H9 (cell line): Measurements from ENCODE around the gene ADAMTS17. TPM values are rescaled to one million over a fixed set of nuclear protein-coding genes. Genes with fewer than 3 reads are reported as not detected.

ENCODE experiments used
- DNase-seq: peaks from one replicate; pipeline ENCODE4 v3.0.0-alpha.2; 2017
- H2AFZ ChIP-seq: one replicate; pipeline ENCODE4 v1.6.1; 2013; ENCODE audit warnings: mild to moderate bottlenecking, low read length, control low read depth, moderate library complexity
- H2AK5ac ChIP-seq: 2 replicates; pipeline ENCODE4 v1.6.1; 2013; ENCODE audit warnings: low read length, control low read depth, mixed read lengths; ENCODE audit not compliant: insufficient read length
- H2BK120ac ChIP-seq: one replicate; pipeline ENCODE4 v1.6.1; 2013; ENCODE audit warnings: low read depth, mild to moderate bottlenecking, low read length, control low read depth, inconsistent platforms; ENCODE audit not compliant: poor library complexity, severe bottlenecking
- H2BK12ac ChIP-seq: 2 replicates; pipeline ENCODE4 v1.6.1; 2013; ENCODE audit warnings: low read length, control low read depth, mixed read lengths, low read depth; ENCODE audit not compliant: insufficient read length
- H2BK15ac ChIP-seq: 2 replicates; pipeline ENCODE4 v1.6.1; 2013; ENCODE audit warnings: low read depth, low read length, control low read depth
- H2BK20ac ChIP-seq: one replicate; pipeline ENCODE4 v1.6.1; 2013; ENCODE audit warnings: low read depth, mild to moderate bottlenecking, low read length, control low read depth, inconsistent platforms; ENCODE audit not compliant: poor library complexity, severe bottlenecking
- H2BK5ac ChIP-seq: 2 replicates; pipeline ENCODE4 v1.6.1; 2013; ENCODE audit warnings: low read length, control low read depth, mixed read lengths; ENCODE audit not compliant: insufficient read length
- H3K14ac ChIP-seq: 2 replicates; pipeline ENCODE4 v1.6.1; 2013; ENCODE audit warnings: low read length, control low read depth; ENCODE audit not compliant: insufficient read depth
- H3K18ac ChIP-seq: 2 replicates; pipeline ENCODE4 v1.6.1; 2013; ENCODE audit warnings: low read depth, mild to moderate bottlenecking, mixed read lengths, low read length, control low read depth; ENCODE audit not compliant: insufficient read length
- H3K23ac ChIP-seq: 2 replicates; pipeline ENCODE4 v1.6.1; 2013; ENCODE audit warnings: low read length, control low read depth, mixed read lengths, low read depth; ENCODE audit not compliant: insufficient read length
- H3K23me2 ChIP-seq: 2 replicates; pipeline ENCODE4 v1.6.1; 2013; ENCODE audit warnings: low read depth, mild to moderate bottlenecking, mixed read lengths, low read length, control low read depth; ENCODE audit not compliant: insufficient read length, poor library complexity, severe bottlenecking
- H3K27ac ChIP-seq: 2 replicates; pipeline ENCODE4 v1.5.1; 2013; ENCODE audit warnings: low read length, control low read depth, mixed read lengths, low read depth; ENCODE audit not compliant: insufficient read length
- H3K27me3 ChIP-seq: 2 replicates; pipeline ENCODE4 v1.6.1; 2013; ENCODE audit warnings: low read length, control low read depth, inconsistent platforms; ENCODE audit not compliant: insufficient read depth
- H3K4ac ChIP-seq: 2 replicates; pipeline ENCODE4 v1.6.1; 2013; ENCODE audit warnings: low read depth, mild to moderate bottlenecking, control low read depth, inconsistent platforms, low read length, moderate library complexity
- H3K4me1 ChIP-seq: 2 replicates; pipeline ENCODE4 v1.6.1; 2013; ENCODE audit warnings: low read length, control low read depth, inconsistent platforms; ENCODE audit not compliant: insufficient read depth
- H3K4me2 ChIP-seq: 2 replicates; pipeline ENCODE4 v1.6.1; 2013; ENCODE audit warnings: low read length, control low read depth, mixed read lengths; ENCODE audit not compliant: insufficient read length, insufficient read depth
- H3K56ac ChIP-seq: 2 replicates; pipeline ENCODE4 v1.6.1; 2013; ENCODE audit warnings: low read depth, mild to moderate bottlenecking, mixed read lengths, low read length, control low read depth; ENCODE audit not compliant: insufficient read length
- H3K79me1 ChIP-seq: 2 replicates; pipeline ENCODE4 v1.6.1; 2013; ENCODE audit warnings: low read depth, mild to moderate bottlenecking, moderate library complexity, low read length, control low read depth, inconsistent platforms; ENCODE audit not compliant: insufficient read depth, poor library complexity, severe bottlenecking
- H3K79me2 ChIP-seq: 2 replicates; pipeline ENCODE4 v1.6.1; 2013; ENCODE audit warnings: low read length, control low read depth, inconsistent platforms; ENCODE audit not compliant: insufficient read depth
- H3K9ac ChIP-seq: 2 replicates; pipeline ENCODE4 v1.6.1; 2013; ENCODE audit warnings: low read length, control low read depth, mixed read lengths; ENCODE audit not compliant: insufficient read length; ENCODE audit errors: extremely low read depth
- H3K9me3 ChIP-seq: one replicate; pipeline ENCODE4 v1.6.1; 2013; ENCODE audit warnings: low read depth, low read length, inconsistent platforms; ENCODE audit not compliant: control insufficient read depth
- H3T11ph ChIP-seq: one replicate; pipeline ENCODE4 v1.6.1; 2013; ENCODE audit warnings: mild to moderate bottlenecking, low read length, control low read depth, inconsistent platforms
- H4K20me1 ChIP-seq: one replicate; pipeline ENCODE4 v1.6.1; 2013; ENCODE audit not compliant: control insufficient read depth, insufficient read length, insufficient read depth
- H4K5ac ChIP-seq: 2 replicates; pipeline ENCODE4 v1.6.1; 2013; ENCODE audit warnings: low read depth, mild to moderate bottlenecking, mixed read lengths, low read length, control low read depth; ENCODE audit not compliant: insufficient read length
- H4K8ac ChIP-seq: replicated peaks from 2 replicates; pipeline ENCODE4 v1.6.1; 2013; ENCODE audit warnings: low read length, control low read depth, mixed read lengths, low read depth; ENCODE audit not compliant: insufficient read length
- H4K91ac ChIP-seq: 2 replicates; pipeline ENCODE4 v1.6.1; 2013; ENCODE audit warnings: low read depth, mild to moderate bottlenecking, moderate library complexity, mixed read lengths, low read length, control low read depth; ENCODE audit not compliant: insufficient read length
- H3K27ac Mint-ChIP-seq, 3 experiments: 2 replicates in 2 of 3; 3 replicates in 1 of 3; pipeline ENCODE4 v1.8.0; 2020 to 2021; ENCODE audit warnings: mixed read lengths in 3 of 3, mild to moderate bottlenecking in 1 of 3, moderate library complexity in 1 of 3
- H3K27me3 Mint-ChIP-seq: 2 replicates; pipeline ENCODE4 v1.8.0; 2021; ENCODE audit warnings: low read depth, mild to moderate bottlenecking, moderate library complexity, mixed read lengths
- H3K36me3 Mint-ChIP-seq, 3 experiments: 2 replicates in 2 of 3; 3 replicates in 1 of 3; pipeline ENCODE4 v1.8.0; 2020 to 2021; ENCODE audit warnings: low read depth in 3 of 3, mixed read lengths in 3 of 3; ENCODE audit not compliant: insufficient read depth in 1 of 3
- H3K4me1 Mint-ChIP-seq, 2 experiments: 2 replicates each; pipeline ENCODE4 v1.8.0; 2020; ENCODE audit warnings: mixed read lengths in 2 of 2
- H3K4me3 Mint-ChIP-seq, 2 experiments: 2 replicates in 1 of 2; 3 replicates in 1 of 2; pipeline ENCODE4 v1.8.0; 2020 to 2021; ENCODE audit warnings: mild to moderate bottlenecking in 2 of 2, mixed read lengths in 2 of 2, moderate library complexity in 1 of 2
- H3K9me3 Mint-ChIP-seq, 2 experiments: 2 replicates in 1 of 2; 3 replicates in 1 of 2; pipeline ENCODE4 v1.8.0; 2020; ENCODE audit warnings: mild to moderate bottlenecking in 2 of 2, mixed read lengths in 2 of 2, moderate library complexity in 1 of 2
- WGBS: extraction: QIAGEN DNeasy Blood & Tissue Kit; methylation state at CpG from one replicate; pipeline ENCODE4 v1.1.7; 2013; ENCODE audit warnings: missing lambda C conversion rate, low lambda C conversion rate, mixed read lengths; ENCODE audit not compliant: insufficient read length; ENCODE audit errors: extremely low coverage; 5-methylcytosine and 5-hydroxymethylcytosine counted together
- total RNA-seq: library from RNA; stranded (reverse); gene quantifications from 2 replicates; pipeline ENCODE4 v1.2.1, GENCODE V29; 2021
- TF ChIP-seq, protein P1 (sequence below): fragments of 200-600 bp; sonication (generic); conservative IDR thresholded peaks from 3 replicates; pipeline ENCODE4 v1.8.0; 2021; ENCODE audit warnings: antibody characterized with exemption, mild to moderate bottlenecking

ADAMTS17 gene
- total RNA-seq, 1 experiment from 2014 or later, result 2.9 TPM

DNA sequence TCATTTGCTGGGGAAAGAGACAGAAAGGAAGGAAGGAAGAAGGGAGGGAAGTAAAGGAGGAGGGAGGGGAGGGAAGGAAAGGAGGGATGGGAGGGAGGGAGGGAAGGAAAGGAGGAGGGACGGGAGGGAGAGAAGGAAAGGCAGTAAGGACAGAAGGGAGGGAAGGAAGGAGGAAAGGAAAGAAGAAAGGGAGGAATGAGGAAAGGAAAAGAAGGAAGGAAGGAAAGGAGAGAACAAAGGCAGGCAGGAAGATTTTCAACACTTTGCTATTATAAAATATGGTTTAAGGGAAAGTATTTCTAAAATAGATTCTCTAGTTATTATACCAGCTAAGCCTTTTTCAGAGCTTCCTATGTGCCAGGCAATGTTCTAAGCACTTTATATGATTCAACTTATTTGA is 330.5 kb downstream of the ADAMTS17 start:
- Histone ChIP-seq H4K5ac (no peak overlapping the region), H3K27ac (no peak overlapping the region), H3K23ac (no peak overlapping the region), H3K4ac (no peak overlapping the region), H3K23me2 (no peaks in the 10 kb centered on the region), H2AFZ (no peak overlapping the region), H4K20me1 (no peaks in the 10 kb centered on the region), H2AK5ac (no peak overlapping the region), H2BK120ac (no peak overlapping the region), H3K18ac (no peak overlapping the region), H3K79me1 (no peaks in the 10 kb centered on the region), H4K91ac (no peak overlapping the region), H3K27me3 (no peaks in the 10 kb centered on the region), H3K79me2 (no peaks in the 10 kb centered on the region), H3K4me2 (no peak overlapping the region), H4K8ac (no peak overlapping the region), H3K14ac (no peak overlapping the region), H2BK12ac (no peak overlapping the region), H3T11ph (no peak overlapping the region), H2BK5ac (no peak overlapping the region), H2BK15ac (no peak overlapping the region), H3K9ac (no peak overlapping the region), H3K9me3 (no peaks in the 10 kb centered on the region), H2BK20ac (no peak overlapping the region), H3K4me1 (no peaks in the 10 kb centered on the region), H3K56ac (no peak overlapping the region)
- DNase-seq, result no peak
- whole genome bisulfite sequencing, result no CpG with 5 or more reads among the region's 1 CpG
- TF ChIP-seq, protein P1, sequence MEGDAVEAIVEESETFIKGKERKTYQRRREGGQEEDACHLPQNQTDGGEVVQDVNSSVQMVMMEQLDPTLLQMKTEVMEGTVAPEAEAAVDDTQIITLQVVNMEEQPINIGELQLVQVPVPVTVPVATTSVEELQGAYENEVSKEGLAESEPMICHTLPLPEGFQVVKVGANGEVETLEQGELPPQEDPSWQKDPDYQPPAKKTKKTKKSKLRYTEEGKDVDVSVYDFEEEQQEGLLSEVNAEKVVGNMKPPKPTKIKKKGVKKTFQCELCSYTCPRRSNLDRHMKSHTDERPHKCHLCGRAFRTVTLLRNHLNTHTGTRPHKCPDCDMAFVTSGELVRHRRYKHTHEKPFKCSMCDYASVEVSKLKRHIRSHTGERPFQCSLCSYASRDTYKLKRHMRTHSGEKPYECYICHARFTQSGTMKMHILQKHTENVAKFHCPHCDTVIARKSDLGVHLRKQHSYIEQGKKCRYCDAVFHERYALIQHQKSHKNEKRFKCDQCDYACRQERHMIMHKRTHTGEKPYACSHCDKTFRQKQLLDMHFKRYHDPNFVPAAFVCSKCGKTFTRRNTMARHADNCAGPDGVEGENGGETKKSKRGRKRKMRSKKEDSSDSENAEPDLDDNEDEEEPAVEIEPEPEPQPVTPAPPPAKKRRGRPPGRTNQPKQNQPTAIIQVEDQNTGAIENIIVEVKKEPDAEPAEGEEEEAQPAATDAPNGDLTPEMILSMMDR, result no peak
- H3K36me3 Mint-ChIP-seq, result no peaks in the 10 kb centered on the region
- H3K4me1 Mint-ChIP-seq, result no peaks in the 10 kb centered on the region
- H3K9me3 Mint-ChIP-seq, result no peaks in the 10 kb centered on the region; a peak in 1 of 5 replicates
- peaks cover 9% of the 10 kb centered on the region for H3K27me3 Mint-ChIP-seq
- no peak overlapping the region for H3K27ac Mint-ChIP-seq
- H3K4me3 Mint-ChIP-seq, result no peak overlapping the region
